ENCODE measurements around the gene AGMO. TPM values are rescaled to one million over a fixed set of nuclear protein-coding genes. Genes with fewer than 3 reads are reported as not detected.

AGMO gene
- total and polyA plus RNA-seq, 4 donors, result 21.6 to 46.6 (median 31.6) TPM

DNA sequence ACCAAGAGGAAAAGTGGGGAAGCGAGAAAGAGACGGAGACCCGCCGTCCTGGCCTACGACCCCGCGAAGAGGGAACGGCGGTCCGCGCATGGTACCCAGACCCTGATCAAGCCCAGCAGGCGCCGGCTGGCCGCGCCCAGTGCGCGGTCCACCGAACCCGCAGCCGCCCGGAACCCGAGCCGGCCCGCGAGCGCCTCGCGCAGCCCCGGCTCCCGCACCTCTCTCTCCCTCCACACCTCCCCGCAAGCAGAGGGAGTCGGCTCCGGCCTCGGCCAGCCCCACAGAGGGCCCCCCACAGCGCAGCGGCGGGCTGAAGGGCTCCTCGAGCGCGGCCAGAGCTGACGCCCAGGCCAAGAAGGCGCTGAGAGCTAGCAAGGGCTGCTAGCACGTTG is 164.7 kb downstream of the AGMO start:
- DNase-seq (ENCODE audit: low spot score), result no peak
- H3K4me1 ChIP-seq (ENCODE audit: control insufficient read depth in 4 of 4, insufficient read depth in 4 of 4, low read length in 3 of 4), result peaks cover 0 to 5% (median 2%) of the 10 kb centered on the region in 4 donors
- no peak overlapping the region for H3K4me3 ChIP-seq (ENCODE audit: low read depth in 1 of 3, low read length in 3 of 3)
- WGBS, result 97% methylated on average over 43 of the region's 43 CpGs
- no peak overlapping the region for H3K9ac ChIP-seq (ENCODE audit: low read depth in 1 of 2, low read length in 2 of 2)
- H3K27me3 ChIP-seq (ENCODE audit: control insufficient read depth in 4 of 4, insufficient read depth in 4 of 4, low read length in 3 of 4), result no peaks in the 10 kb centered on the region
- no peak overlapping the region for H3K27ac ChIP-seq (ENCODE audit: low read depth in 1 of 2, low read length in 2 of 2)
- H3K9me3 ChIP-seq (ENCODE audit: control insufficient read depth in 4 of 4, low read length in 3 of 4), result peaks cover 0 to 6% (median 4%) of the 10 kb centered on the region in 4 donors
- H3K36me3 ChIP-seq (ENCODE audit: control insufficient read depth in 4 of 4, insufficient read depth in 3 of 4, low read depth in 1 of 4, low read length in 3 of 4), result no peaks in the 10 kb centered on the region
- TF ChIP-seq, protein P1, sequence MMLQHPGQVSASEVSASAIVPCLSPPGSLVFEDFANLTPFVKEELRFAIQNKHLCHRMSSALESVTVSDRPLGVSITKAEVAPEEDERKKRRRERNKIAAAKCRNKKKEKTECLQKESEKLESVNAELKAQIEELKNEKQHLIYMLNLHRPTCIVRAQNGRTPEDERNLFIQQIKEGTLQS (IDR thresholded peaks at IDR 0.05), result no peak
- TF ChIP-seq GABPA (IDR thresholded peaks at IDR 0.05 in 1 of 2, conservative IDR thresholded peaks at IDR 0.05 in 1 of 2), result no peak
- TF ChIP-seq SP1 (IDR thresholded peaks at IDR 0.05), result no peak
- no peak for TF ChIP-seq TAF1 (conservative IDR thresholded peaks at IDR 0.05)
- TF ChIP-seq, protein P2, sequence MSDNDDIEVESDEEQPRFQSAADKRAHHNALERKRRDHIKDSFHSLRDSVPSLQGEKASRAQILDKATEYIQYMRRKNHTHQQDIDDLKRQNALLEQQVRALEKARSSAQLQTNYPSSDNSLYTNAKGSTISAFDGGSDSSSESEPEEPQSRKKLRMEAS (IDR thresholded peaks at IDR 0.05), result no peak
- no peak for TF ChIP-seq JUND (IDR thresholded peaks at IDR 0.05)
- TF ChIP-seq, protein P3, sequence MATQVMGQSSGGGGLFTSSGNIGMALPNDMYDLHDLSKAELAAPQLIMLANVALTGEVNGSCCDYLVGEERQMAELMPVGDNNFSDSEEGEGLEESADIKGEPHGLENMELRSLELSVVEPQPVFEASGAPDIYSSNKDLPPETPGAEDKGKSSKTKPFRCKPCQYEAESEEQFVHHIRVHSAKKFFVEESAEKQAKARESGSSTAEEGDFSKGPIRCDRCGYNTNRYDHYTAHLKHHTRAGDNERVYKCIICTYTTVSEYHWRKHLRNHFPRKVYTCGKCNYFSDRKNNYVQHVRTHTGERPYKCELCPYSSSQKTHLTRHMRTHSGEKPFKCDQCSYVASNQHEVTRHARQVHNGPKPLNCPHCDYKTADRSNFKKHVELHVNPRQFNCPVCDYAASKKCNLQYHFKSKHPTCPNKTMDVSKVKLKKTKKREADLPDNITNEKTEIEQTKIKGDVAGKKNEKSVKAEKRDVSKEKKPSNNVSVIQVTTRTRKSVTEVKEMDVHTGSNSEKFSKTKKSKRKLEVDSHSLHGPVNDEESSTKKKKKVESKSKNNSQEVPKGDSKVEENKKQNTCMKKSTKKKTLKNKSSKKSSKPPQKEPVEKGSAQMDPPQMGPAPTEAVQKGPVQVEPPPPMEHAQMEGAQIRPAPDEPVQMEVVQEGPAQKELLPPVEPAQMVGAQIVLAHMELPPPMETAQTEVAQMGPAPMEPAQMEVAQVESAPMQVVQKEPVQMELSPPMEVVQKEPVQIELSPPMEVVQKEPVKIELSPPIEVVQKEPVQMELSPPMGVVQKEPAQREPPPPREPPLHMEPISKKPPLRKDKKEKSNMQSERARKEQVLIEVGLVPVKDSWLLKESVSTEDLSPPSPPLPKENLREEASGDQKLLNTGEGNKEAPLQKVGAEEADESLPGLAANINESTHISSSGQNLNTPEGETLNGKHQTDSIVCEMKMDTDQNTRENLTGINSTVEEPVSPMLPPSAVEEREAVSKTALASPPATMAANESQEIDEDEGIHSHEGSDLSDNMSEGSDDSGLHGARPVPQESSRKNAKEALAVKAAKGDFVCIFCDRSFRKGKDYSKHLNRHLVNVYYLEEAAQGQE (IDR thresholded peaks at IDR 0.05), result no peak
- no peak for TF ChIP-seq FOXA2 (IDR thresholded peaks at IDR 0.05)
- TF ChIP-seq RAD21 (IDR thresholded peaks at IDR 0.05), result no peak
- TF ChIP-seq, protein P4, sequence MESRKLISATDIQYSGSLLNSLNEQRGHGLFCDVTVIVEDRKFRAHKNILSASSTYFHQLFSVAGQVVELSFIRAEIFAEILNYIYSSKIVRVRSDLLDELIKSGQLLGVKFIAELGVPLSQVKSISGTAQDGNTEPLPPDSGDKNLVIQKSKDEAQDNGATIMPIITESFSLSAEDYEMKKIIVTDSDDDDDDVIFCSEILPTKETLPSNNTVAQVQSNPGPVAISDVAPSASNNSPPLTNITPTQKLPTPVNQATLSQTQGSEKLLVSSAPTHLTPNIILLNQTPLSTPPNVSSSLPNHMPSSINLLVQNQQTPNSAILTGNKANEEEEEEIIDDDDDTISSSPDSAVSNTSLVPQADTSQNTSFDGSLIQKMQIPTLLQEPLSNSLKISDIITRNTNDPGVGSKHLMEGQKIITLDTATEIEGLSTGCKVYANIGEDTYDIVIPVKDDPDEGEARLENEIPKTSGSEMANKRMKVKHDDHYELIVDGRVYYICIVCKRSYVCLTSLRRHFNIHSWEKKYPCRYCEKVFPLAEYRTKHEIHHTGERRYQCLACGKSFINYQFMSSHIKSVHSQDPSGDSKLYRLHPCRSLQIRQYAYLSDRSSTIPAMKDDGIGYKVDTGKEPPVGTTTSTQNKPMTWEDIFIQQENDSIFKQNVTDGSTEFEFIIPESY (IDR thresholded peaks at IDR 0.05), result no peak
- no peak for TF ChIP-seq RXRA (IDR thresholded peaks at IDR 0.05)
- no peak for TF ChIP-seq EGR1 (IDR thresholded peaks at IDR 0.05; ENCODE audit: low read depth in 2 of 2)
- no peak for TF ChIP-seq YY1 (IDR thresholded peaks at IDR 0.05)
- TF ChIP-seq HNF4A (conservative IDR thresholded peaks at IDR 0.05), result no peak
- no peak for TF ChIP-seq FOXA1 (IDR thresholded peaks at IDR 0.05)
- TF ChIP-seq, protein P5, sequence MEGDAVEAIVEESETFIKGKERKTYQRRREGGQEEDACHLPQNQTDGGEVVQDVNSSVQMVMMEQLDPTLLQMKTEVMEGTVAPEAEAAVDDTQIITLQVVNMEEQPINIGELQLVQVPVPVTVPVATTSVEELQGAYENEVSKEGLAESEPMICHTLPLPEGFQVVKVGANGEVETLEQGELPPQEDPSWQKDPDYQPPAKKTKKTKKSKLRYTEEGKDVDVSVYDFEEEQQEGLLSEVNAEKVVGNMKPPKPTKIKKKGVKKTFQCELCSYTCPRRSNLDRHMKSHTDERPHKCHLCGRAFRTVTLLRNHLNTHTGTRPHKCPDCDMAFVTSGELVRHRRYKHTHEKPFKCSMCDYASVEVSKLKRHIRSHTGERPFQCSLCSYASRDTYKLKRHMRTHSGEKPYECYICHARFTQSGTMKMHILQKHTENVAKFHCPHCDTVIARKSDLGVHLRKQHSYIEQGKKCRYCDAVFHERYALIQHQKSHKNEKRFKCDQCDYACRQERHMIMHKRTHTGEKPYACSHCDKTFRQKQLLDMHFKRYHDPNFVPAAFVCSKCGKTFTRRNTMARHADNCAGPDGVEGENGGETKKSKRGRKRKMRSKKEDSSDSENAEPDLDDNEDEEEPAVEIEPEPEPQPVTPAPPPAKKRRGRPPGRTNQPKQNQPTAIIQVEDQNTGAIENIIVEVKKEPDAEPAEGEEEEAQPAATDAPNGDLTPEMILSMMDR (IDR thresholded peaks at IDR 0.05; ENCODE audit: low read depth, low read length, missing input control), result no peak
- TF ChIP-seq NR2F2 (IDR thresholded peaks at IDR 0.05), result no peak
- TF ChIP-seq HNF4G (IDR thresholded peaks at IDR 0.05), result no peak

Data from liver (tissue), 9 donors.